DMS 273 (cell line): ENCODE results near the gene STARD10.

ENCODE experiments used
- DNase-seq: peaks from one replicate; lab custom pipeline; 2025; ENCODE audit not compliant: unreplicated experiment; lab: John Stamatoyannopoulos, UW

Gene STARD10

GRCh38 chr11:72732329-72732728 lies 61.5 kb downstream of the STARD10 start:
- no peak for DNase-seq

DNA sequence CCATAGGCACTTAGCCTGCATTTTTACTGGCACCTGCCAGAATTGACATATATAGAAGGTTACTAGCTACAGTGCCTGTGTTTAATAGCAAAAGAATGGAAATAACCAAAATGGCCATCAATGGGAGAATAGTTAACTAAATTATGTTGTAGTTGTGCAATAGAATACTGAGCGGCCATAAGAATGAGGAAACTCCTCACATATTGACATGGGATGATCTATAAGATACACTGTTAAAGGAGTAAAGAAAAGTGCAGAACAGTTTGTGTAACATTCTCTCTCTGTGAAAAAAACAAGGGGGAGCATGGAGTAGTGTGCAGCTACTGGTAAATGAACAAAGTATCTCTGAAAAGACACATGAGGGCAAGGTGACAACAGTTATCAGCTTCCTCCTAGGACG lies 63.1 kb downstream of the STARD10 start:
- no peak for DNase-seq

DNA sequence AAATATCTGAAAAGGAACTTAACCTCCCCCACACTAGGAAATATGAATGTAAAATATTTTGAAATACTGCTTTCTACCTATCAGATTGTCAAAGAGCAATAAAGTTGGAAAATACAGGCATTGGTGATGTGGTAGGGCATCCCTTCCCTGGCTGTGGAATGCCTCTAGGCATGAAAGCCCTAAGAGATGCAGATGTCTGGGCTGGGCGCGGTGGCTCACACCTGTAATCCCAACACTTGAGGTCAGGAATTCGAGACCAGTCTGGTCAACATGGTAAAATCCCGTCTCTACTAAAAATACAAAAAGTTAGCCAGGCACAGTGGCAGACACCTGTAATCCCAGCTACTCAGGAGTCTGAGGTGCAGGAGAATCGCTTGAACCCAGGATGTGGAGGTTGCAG lies 63.6 kb downstream of the STARD10 start:
- no peak for DNase-seq

DNA sequence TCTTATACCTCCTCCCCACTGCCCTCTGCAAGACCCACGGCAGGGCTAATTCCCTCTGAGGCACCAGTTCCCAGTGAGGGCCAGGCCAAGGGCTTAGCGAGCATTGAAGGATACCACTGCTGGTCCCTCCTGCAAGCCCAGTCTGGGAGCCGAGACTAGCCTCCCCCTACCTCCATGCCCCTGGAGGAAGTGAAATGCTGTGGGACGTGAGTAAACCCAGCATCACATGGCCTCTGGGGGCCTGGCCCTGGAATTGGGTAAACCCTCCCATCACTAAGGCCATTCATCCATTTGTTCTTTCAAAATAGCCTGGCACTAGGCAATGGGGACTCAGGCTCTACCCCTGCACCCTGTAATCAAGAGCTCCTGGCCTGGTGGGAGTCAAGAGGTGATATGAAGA lies 66.3 kb downstream of the STARD10 start:
- DNase-seq, result no peak

DNA sequence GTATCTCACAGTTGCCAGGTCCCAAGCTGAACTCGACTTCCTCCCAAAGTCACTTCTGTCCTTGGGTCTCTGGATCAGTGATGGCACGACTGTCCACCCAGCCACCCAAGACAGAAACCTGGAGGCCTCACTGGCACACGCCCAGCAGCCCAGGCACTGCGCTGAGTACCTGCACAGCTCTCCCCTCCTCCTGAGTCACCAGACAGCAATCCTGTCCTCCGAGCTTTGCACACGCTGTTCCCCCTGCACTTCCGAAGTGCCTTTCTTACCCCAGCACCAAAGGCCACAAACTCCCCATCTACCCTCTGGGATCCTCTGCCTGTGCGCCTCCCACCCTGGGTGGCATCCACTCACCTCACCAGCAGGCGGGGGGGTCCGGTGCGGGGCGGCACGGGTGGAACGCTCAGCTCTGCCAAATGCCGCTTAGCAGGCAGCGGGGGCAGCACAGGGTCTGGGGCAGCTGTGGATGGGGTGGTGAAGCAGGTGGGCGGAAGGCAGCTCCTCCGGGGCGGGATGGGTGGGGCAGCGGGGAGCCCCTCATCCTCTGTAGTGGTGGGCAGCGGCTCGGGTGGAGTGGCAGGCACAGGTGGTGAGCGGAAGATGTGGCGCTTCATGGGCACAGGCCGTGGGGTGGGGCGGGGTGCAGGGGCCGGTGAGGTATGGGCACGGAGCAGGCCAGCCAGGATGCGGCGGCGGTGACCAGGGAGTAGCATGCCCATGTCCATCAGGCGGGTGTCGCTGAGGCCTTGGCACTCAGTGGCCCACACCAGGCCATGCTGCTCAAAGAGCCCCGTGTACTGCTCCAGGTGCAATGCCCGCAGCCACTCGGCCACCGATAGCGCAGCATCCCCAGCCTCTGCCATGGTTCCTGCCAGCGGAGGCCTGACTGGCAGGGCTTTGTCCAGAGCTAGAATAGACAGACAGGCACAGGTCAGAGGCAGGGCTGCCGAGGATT lies 67.3 kb downstream of the STARD10 start:
- DNase-seq, result no peak

- DNase-seq, result no peak
These were observed 68.2 kb downstream of the STARD10 start for GRCh38 chr11:72725724-72726028.

GRCh38 chr11:72724851-72725723 lies 68.8 kb downstream of the STARD10 start:
- peak; percentile 90 for DNase-seq

DNA sequence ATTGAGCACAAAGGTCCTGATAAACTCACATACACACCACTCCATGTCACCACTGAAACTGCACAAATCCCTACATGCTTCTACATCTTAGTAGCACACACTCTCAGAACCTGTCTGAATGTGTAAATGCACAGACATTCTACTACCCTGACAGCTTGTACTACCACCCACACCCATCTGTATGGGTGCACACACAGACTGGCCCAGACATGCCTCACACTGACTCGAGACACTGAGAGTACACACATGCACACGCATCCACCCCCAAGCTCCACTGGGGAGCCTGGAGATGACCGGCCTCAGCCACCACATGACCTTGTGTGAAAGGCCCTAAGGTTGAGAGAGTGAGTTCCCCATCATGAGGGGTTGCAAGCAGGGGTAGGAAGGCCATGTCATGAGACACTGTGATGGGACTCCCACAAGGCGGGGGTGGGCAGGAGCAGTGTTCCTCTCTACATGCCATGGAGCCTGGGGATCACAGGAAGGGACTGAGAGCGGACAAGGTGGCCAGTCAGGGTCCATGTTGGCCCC lies 69.8 kb downstream of the STARD10 start:
- no peak for DNase-seq

- no peak for DNase-seq
These were observed 70.3 kb downstream of the STARD10 start for GRCh38 chr11:72723508-72723907.

- DNase-seq, result peak; percentile 89
These were observed 71.6 kb downstream of the STARD10 start for GRCh38 chr11:72722050-72722748.

DNA sequence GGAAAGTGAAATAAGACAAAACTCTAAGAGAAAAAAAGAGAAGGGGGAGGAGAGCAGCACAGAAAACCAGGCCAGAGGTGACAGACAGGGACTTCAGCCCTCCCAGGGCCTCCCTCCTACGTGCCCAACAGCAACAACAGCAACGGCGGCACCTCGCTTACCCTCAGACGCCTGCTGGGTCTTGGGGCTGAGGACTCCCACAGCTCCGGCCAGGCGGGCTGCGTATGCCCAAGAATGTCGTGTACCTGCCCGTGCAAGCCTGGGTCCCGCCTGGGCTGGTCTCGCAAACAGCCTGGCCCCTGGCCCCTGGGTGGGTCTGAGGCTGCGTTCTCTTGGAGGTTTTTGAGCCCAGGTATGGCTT lies 72.2 kb downstream of the STARD10 start:
- peak; percentile 44 for DNase-seq

- no peak for DNase-seq
These were observed 72.6 kb downstream of the STARD10 start for GRCh38 chr11:72721276-72721675.

- DNase-seq, result no peak
These were observed 73.1 kb downstream of the STARD10 start for GRCh38 chr11:72720784-72721183.

DNA sequence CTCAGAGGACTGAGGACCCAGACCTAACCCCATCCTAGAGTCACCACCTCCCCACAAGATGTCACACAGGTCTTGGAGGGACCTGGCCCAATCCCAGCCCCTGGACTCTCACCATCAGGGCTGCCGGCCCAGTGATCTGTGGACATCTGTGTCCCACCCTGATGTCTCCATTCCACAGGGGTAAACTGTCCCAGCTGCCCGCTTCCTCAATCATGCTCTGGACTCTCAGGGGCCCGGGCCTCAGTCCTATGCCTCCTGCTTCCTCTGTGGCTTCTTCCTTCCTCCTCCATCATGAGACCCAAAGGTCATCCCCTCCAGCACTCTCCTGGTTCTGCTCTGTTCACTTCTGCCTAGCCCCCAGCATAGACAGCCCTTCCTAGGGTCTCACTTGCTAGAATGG lies 73.8 kb downstream of the STARD10 start:
- DNase-seq, result no peak

DNA sequence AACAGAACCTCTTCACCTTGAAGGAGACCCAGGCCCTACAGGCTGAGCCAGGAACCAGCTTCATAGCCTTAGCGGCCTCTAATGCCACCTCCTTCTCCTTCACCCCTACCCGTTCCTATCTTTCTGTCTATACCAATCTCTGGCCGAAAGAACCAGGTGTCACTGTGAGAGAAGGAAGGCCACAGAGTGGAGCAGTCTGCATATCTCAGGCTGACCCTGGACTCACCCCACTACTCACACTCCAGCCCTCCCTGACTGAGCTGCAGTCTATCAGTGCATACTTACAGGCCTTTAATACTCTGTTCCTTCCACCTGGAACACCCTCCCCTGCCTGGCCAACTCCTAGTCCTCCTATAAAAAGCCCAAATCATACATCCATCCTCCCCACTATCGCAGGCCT lies 74.3 kb downstream of the STARD10 start:
- DNase-seq, result no peak

DNA sequence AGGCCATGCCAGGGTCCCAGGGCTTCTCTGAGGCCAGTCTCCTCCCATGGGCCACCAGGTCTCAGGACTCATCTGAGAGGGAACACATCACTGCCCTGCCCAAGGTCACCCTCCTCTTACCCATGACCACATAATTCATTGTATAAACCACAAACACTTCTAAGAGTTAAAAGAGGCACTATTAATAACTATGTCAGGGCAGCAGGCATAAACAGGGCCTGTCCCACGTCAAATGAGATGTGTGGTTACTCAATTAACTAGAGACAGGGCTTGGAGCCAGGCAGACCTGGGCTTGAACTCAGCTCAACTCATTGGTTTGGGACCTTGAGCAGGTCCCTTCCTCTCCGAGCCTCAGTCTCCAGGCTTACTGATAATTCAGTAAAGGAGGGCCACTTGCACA lies 74.7 kb downstream of the STARD10 start:
- no peak for DNase-seq

DNA sequence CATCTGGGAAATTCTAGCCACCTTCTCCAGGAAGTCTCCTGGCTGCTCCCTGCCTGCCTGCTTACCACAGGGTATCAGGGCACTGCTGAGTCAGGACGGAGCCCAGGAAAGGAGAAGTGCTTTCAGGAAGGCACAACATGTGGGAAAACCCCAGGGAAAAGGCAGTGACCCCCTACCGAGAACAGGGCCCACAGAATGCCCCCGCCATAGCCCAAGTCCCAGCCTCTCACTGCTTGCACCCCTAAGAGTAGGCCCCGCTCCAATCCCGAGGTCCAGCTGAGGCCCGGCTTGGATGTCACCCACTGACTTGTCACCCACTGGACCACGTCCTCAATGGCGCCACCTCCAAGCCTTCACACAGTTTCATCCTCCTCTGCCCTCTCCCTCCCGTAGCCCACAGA lies 75.7 kb downstream of the STARD10 start:
- no peak for DNase-seq

DNA sequence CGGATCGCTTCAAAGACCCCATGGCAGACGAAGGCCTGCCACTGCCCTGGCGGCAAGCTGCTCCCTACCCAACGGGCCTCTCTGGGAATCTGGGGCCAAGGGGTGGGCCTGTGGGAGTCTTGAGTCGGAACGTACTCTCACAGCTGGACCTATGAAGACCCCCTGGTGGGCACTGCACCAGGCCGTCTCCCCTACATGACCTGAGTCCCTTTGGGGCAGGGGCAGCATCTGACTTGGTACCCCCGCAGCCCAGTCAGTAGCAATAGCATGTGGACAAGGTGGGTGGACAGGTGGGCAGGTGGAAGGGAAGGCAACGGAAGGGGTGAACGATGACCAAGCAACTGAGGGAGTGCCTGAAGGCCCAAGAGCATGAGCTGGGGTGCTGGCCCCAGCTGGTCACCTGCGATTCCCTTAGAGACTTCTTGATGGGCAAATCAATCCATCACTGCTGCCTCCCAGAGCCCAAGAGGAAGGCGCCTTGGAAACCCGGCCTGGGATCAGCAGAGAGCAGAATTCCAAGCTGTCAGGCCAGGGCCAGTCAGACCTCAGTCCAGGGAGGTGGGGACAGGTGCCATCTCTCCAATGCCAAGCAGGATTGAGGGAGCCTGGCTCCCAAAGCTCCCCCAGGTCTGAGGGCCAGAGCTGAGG lies 76.9 kb downstream of the STARD10 start:
- no peak for DNase-seq

- DNase-seq, result peak; percentile 91
These were observed 77.6 kb downstream of the STARD10 start for GRCh38 chr11:72716290-72716689.

DNA sequence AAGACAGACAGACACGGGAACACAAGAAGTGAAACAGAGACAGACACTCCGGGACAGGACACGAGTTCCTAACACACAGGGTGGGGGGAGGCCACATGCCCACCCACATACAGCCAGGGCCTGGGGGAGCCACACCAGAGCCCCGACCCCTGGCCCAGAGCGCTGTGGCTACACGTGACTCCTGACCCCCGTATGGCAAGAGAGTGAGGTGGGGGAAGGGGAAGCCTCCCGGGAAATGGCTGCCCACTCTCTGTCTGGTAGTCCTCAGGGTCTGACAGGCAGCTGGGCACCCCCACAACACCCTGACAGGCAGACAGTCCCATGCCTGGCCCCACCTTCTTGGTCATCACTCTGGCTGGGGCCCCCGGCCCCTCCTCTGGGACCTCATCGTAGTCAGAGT lies 81.0 kb downstream of the STARD10 start:
- no peak for DNase-seq
